Right renal cortex interstitium (tissue), 3 donors: ENCODE data around the gene MAP4K1. TPM values are rescaled to one million over a fixed set of nuclear protein-coding genes. Genes with fewer than 3 reads are reported as not detected.
"Not testable (repeated sequence)": the region's sequence is repeated elsewhere in the genome, so short reads cannot be mapped to it uniquely, and the experiment has no call there.

ENCODE experiments used
- DNase-seq, 3 donors: peaks; one replicate each; pipeline ENCODE4 v3.0.0-alpha.2; 2013; ENCODE audit warnings: low read depth in 3 of 3, low spot score in 2 of 3
- polyA plus RNA-seq, 3 donors: library from polyadenylated mRNA; unstranded; fragments of 120-200 nt; gene quantifications; one replicate each; pipeline ENCODE4 v1.2.1, GENCODE V29; 2013; ENCODE audit not compliant: insufficient read length in 3 of 3

MAP4K1 gene
- polyA plus RNA-seq, 3 donors = 2.5 to 2.9 (median 2.6) TPM

GRCh38 chr19:38579304-38579703, 38.4 kb downstream of the MAP4K1 start:
- DNase-seq = not testable (repeated sequence)

DNA sequence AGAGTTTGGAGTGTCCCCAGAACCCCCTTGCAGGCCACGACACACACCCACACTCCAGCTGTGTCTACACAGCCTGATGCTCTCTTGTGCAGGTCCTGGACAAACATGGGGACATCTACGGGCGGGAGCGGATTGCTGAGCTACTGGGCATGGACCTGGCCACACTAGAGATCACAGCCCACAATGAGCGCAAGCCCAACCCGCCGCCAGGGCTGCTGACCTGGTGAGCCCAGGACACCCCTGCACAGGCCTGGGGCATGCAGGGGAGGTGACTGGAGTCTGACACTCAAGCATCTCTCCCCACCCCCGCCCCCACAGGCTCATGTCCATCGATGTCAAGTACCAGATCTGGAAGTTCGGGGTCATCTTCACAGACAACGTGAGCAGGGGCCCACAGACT, 39.9 kb downstream of the MAP4K1 start:
- DNase-seq = no peak

DNA sequence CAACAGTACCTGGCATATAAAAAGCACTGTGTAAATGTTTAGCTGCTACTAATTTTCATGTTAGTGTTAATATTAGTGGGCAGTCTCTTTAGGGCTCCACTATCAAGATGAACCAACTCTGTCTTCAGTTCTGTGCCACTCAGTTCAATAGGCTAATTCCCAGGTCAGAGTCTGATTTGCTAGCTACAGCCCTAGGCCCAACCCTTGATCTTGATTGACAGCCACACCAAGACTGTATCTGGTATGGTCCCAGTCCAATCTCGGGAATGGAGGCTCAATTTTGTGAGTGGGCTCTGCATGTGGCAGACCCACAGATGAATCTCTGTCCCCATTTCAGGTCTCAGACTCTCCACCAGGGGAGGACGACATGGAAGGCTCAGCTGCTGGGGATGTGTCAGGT, 46.1 kb downstream of the MAP4K1 start:
- DNase-seq = no peak

GRCh38 chr19:38569368-38569983, 48.3 kb downstream of the MAP4K1 start:
- DNase-seq = no peak

DNA sequence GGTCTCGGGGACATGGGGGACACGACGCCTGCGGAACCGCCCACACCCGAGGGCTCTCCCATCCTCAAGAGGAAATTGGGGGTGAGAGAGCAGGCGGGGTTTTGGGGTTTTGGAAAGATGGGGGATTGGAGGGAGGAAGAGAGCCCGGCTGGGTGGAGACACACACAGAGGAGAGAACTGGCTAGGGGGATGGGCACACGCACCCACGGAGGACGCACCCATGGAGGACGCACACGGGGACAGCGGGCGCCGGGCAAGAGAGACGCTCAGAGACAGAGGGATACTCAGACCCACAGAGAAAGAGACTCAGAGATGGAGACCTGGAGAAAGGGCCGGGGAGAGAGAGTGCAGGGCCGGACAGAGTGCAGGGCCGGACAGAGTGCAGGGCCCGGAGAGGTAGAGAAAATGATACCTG, 52.1 kb downstream of the MAP4K1 start:
- no peak for DNase-seq

- no peak for DNase-seq
These were observed 52.6 kb downstream of the MAP4K1 start for GRCh38 chr19:38564981-38565690.

- no peak for DNase-seq
These were observed 54.3 kb downstream of the MAP4K1 start for GRCh38 chr19:38563475-38563874.

DNA sequence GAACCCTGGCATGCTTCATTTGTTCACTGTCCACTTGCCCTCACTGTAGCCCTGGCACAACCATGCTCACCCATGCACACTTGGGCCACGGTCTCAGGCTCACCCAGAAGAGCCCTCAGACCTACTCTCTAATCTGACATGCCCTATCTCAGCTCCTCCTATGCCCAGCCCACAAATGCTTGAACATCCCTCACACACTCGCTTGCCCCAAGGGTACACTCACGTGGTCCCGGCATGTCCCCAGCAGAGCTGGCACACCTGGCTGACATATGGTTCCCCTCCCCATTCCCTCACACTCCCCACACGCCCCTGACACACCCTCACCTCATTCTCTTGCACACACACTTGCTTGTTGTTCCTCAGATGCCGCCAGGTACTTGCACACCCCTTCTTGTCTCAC, 55.7 kb downstream of the MAP4K1 start:
- no peak for DNase-seq

DNA sequence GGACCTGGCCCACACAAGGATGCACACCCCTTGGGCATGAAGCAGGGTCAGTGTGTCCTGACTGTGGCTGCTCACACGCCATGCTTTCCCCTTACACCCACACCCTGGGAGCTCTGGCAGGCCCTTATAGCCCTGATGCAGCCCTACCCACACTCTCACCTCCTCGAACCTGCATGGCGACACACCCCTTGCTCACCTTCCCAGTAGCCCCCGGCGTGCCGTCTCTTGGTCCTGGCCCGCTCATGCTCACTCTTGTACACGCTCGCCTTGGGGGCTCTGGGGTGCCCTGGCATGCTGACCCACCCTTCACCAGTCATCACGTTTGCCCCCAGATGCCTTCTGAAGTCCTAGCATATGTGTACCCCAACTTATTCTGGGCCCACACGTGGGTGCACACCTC, 56.1 kb downstream of the MAP4K1 start:
- no peak for DNase-seq

DNA sequence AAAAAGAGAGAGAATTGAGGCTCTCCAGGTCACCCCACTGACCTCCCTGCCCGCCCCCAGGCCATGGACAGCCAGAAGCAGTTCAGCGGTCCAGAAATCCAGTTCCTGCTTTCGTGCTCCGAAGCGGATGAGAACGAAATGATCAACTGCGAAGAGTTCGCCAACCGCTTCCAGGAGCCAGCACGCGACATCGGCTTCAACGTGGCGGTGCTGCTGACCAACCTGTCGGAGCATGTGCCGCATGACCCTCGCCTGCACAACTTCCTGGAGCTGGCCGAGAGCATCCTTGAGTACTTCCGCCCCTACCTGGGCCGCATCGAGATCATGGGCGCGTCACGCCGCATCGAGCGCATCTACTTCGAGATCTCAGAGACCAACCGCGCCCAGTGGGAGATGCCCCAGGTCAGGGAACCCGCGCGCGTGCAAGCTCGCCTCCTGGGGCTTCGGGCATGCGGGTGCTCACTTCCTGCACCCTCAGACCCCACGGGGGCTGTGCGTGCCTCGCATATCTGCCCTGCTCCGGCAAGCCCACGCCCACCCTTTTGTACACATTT, 56.6 kb downstream of the MAP4K1 start:
- no peak for DNase-seq

DNA sequence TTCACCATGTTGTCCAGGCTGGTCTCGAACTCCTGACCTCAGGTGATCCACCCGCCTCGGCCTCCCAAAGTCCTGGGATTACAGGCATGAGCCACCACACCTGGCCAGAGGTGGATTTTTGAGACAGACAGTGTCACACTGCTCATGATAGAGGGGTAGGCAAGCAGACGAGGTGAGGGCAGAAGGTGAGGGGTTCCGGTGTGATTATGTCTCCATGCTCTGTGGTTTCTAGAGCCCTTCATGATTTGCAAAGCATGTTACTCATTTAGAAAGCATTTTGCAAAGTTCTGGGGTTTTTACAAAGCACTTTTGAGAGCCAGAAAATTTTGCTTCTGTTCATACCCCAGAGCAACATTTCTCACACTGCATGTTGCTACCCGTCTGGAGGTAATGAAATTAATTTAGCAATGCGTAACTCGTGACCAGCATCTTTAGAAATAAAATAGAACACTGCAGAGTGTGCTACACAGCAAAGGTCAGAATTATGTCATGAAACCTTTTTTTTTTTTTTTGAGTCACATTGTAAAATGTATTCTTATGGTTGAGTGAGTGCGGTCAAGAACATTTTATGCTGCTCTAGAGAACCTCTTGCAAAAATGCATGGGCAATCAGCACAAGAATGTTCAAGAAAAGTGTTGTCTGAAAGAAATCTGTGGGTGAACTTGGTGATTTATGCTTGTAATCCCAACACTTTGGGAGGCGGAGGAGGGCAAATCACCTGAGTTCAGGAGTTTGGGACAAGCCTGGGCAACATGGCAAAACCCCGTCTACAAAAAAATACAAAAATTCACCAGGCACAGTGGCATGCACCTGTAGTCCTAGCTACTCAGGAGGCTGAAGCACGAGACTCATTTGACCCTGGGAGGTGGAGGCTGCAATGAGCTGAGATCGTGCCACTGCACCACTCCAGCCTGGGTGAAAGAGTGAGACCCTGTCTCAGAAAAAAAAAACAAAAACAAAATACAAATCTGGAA, 58.0 kb downstream of the MAP4K1 start:
- no peak for DNase-seq

DNA sequence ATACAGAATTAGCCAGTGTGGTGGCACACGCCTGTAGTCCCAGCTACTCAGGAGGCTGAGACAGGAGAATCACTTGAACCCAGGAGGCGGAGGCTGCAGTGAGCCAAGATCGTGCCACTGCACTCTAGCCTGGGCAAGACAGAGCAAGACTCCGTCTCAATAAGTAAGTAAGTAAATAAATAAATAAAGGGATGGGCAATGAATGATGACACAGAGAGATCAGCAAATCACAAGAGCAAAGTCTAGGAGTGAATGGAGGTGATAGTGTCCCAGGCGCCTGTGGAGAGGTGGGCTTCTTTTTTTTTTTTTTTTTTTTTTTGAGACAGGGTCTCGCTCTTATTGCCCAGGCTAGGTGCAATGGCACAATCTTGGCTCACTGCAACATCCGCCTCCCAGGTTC, 58.8 kb downstream of the MAP4K1 start:
- not testable (repeated sequence) for DNase-seq

DNA sequence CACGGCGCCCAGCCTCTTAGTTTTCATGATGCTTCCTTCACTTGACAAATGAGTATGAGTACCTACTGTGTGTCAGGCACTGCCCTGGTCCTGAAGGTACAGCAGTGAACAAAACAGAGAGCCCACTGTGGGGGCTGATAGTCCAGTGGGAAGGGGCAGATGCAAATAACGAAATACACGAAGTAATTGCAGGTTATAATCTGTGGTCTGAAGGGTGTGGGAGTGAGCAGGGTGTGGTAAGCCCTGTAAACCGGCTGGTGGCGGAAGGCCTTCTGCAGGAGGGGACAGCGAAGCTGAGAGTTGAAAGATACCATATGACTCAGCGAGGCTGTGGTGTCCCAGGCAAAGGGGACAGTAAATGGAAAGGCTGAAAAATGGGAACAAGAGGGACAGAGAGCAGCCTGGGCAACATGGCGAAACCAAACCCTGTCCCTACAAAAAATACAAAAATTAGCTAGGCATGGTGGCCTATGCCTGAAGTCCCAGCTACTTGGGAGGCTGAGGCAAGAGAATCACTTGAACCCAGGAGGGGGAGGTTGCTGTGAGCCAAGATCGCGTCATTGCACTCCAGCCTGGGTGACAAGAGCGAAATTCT, 60.5 kb downstream of the MAP4K1 start:
- no peak for DNase-seq

- DNase-seq = no peak
These were observed 61.1 kb downstream of the MAP4K1 start for GRCh38 chr19:38556521-38557174.

DNA sequence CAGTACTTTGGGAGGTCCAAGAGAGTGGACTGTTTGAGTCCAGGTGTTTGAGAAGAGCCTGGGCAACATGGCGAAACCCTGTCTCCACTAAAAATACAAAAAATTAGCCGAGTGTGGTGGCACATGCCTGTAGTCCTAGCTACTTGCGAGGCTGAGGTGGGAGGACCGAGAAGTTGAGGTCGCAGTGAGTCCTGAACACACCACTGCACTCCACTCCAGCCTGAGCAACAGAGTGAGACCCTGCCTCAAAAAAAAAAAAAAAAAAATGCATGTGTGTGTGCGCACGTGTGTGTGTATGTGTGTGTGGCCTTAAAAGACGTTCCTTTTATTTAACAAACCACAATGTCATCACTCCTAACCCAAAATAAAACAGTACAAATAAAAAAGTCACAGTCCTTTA, 62.6 kb downstream of the MAP4K1 start:
- DNase-seq = no peak

- DNase-seq = no peak
These were observed 63.0 kb downstream of the MAP4K1 start for GRCh38 chr19:38554676-38555141.

- DNase-seq = not testable (repeated sequence)
These were observed 64.5 kb downstream of the MAP4K1 start for GRCh38 chr19:38553239-38553638.

GRCh38 chr19:38551450-38551813, 66.3 kb downstream of the MAP4K1 start:
- DNase-seq = no peak

GRCh38 chr19:38550376-38550775, 67.4 kb downstream of the MAP4K1 start:
- no peak for DNase-seq

- no peak for DNase-seq
These were observed 67.8 kb downstream of the MAP4K1 start for GRCh38 chr19:38549942-38550341.
